DND-41 (cell line): ENCODE measurements around the gene PPP6C.
"Not testable (repeated sequence)": the region's sequence is repeated elsewhere in the genome, so short reads cannot be mapped to it uniquely, and the experiment has no call there.

ENCODE experiments used
- ATAC-seq: fragments of 200-7000 bp; cut with Tn5 transposase; 3 replicates; pipeline ENCODE4 v1.9.1; 2021; ENCODE audit warnings: low read depth; ENCODE audit not compliant: insufficient read depth
- DNase-seq: peaks from one replicate; pipeline ENCODE4 v3.0.0-alpha.2; 2020
- H2AFZ ChIP-seq: 2 replicates; pipeline ENCODE4 v1.6.0; 2012; ENCODE audit warnings: low read depth, low read length
- H3K27ac ChIP-seq: 2 replicates; pipeline ENCODE4 v1.5.1; 2012; ENCODE audit warnings: low read length, inconsistent platforms
- H3K27me3 ChIP-seq: fragments of 200-600 bp; sonication (generic); 2 replicates; pipeline ENCODE4 v1.6.0; 2012; ENCODE audit warnings: low read length, mild to moderate bottlenecking, inconsistent platforms; ENCODE audit not compliant: insufficient read depth, poor library complexity
- H3K36me3 ChIP-seq: 2 replicates; pipeline ENCODE4 v1.5.1; 2012; ENCODE audit warnings: low read length, inconsistent platforms; ENCODE audit not compliant: insufficient read depth
- H3K4me1 ChIP-seq: 2 replicates; pipeline ENCODE4 v1.5.1; 2012; ENCODE audit warnings: mild to moderate bottlenecking, low read length; ENCODE audit not compliant: insufficient read depth
- H3K4me2 ChIP-seq: 2 replicates; pipeline ENCODE4 v1.6.0; 2012; ENCODE audit warnings: mild to moderate bottlenecking, moderate library complexity, low read length, inconsistent platforms; ENCODE audit not compliant: insufficient read depth
- H3K4me3 ChIP-seq, 2 experiments: fragments of 200-600 bp in 1 of 2; shearing (Covaris generic) in 1 of 2; 2 replicates each; pipeline ENCODE4 v1.5.1; 2012 to 2016; ENCODE audit warnings: inconsistent platforms in 2 of 2, low read length in 2 of 2, mild to moderate bottlenecking in 2 of 2, low read depth in 1 of 2, moderate library complexity in 1 of 2
- H3K79me2 ChIP-seq: 2 replicates; pipeline ENCODE4 v1.6.0; 2012; ENCODE audit warnings: low read length, inconsistent platforms; ENCODE audit not compliant: insufficient read depth
- H3K9ac ChIP-seq: 2 replicates; pipeline ENCODE4 v1.6.0; 2012; ENCODE audit warnings: low read depth, mild to moderate bottlenecking, inconsistent platforms, low read length, moderate library complexity
- H3K9me3 ChIP-seq: 2 replicates; pipeline ENCODE4 v1.5.1; 2012; ENCODE audit warnings: low read length, moderate library complexity, mild to moderate bottlenecking, inconsistent platforms; ENCODE audit not compliant: insufficient read depth, severe bottlenecking
- H4K20me1 ChIP-seq: 2 replicates; pipeline ENCODE4 v1.6.0; 2012; ENCODE audit warnings: low read length; ENCODE audit not compliant: insufficient read depth
- CTCF ChIP-seq: IDR thresholded peaks from 2 replicates; pipeline ENCODE4 v1.5.1; 2012; ENCODE audit warnings: borderline replicate concordance, low read length, moderate library complexity, mild to moderate bottlenecking; ENCODE audit not compliant: poor library complexity, severe bottlenecking; ENCODE audit errors: extremely low read depth
- EZH2 ChIP-seq: IDR thresholded peaks from 3 replicates; pipeline ENCODE4 v1.6.1; 2012; ENCODE audit warnings: borderline replicate concordance, low read depth, mild to moderate bottlenecking, moderate library complexity, low read length, inconsistent platforms; ENCODE audit not compliant: severe bottlenecking

Gene PPP6C

GRCh38 chr9:125176636-125177035, 13.0 kb downstream of the PPP6C start:
- Histone ChIP-seq H3K36me3 (peaks cover 5% of the 10 kb centered on the region; the same call in 1 of the 2 replicates), H2AFZ (no peak overlapping the region), H3K4me3 (no peak overlapping the region), H3K4me1 (no peaks in the 10 kb centered on the region), H3K27me3 (no peaks in the 10 kb centered on the region), H3K27ac (no peak overlapping the region), H4K20me1 (peaks cover 31% of the 10 kb centered on the region), H3K4me2 (no peak overlapping the region), H3K9ac (no peak overlapping the region), H3K9me3 (no peaks in the 10 kb centered on the region), H3K79me2 (peaks cover 94% of the 10 kb centered on the region)
- no peak for ATAC-seq
- TF ChIP-seq CTCF (no peak), EZH2 (no peak)
- DNase-seq = no peak

DNA sequence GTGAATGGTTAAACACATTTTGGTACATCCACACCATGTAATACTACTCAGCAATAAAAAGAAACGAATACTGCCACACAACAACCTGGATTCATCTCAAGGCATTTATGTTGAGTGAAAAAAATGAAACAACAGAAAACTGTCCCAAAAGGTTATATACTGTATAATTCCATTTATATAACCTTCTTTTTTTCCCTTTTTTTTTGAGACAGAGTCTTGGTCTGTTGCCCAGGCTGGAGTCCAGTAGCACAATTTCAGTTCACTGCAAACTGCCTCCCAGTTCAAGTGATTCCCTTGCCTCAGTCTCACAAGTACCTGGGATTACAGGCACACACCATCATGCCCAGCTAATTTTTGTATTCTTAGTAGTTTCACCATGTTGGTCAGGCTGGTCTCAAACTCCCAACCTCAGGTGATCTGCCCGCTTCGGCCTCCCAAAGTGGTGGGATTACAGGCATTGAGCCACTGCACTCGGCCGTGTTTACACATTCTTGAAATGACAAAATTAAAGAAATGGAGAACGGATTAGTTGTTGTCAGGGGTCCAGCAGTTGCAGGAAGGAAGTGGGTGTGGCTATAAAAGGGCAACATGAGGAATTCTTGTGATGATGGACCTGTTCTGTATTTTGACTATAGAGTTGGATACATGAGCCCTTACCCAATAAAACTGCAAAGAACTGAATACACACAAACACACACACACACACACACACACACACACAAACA, 17.4 kb downstream of the PPP6C start:
- no peaks in the 10 kb centered on the region for H3K9me3 ChIP-seq
- no peak overlapping the region for H3K9ac ChIP-seq
- H3K4me2 ChIP-seq = no peak overlapping the region
- H3K36me3 ChIP-seq = peaks cover 29% of the 10 kb centered on the region
- H3K79me2 ChIP-seq = peaks cover 76% of the 10 kb centered on the region
- no peaks in the 10 kb centered on the region for H3K4me1 ChIP-seq
- no peak overlapping the region for H3K27ac ChIP-seq
- no peak overlapping the region for H3K4me3 ChIP-seq
- peaks cover 18% of the 10 kb centered on the region for H4K20me1 ChIP-seq
- TF ChIP-seq CTCF (no peak), EZH2 (no peak)
- ATAC-seq = no peak
- H3K27me3 ChIP-seq = no peaks in the 10 kb centered on the region
- DNase-seq = no peak
- no peak overlapping the region for H2AFZ ChIP-seq

DNA sequence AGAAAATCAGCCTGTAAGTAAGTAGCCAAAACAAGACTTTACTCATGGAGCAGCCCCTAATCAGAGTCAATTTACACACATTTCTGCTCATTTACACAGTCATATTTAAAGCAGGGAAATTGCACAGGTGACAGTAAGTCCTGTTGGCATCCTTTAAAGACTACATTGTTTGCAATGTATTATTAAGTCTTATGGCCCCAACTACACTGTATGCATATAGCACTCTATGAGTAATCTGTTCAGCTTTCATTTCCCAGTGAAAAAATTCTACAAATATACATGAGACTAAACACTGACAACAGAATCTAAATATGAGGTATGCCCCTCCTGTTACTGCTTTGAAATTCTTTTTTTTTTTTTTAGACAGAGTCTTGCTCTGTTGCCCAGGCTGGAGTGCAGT, 19.7 kb downstream of the PPP6C start:
- Histone ChIP-seq H3K4me1 (no peaks in the 10 kb centered on the region), H3K36me3 (peaks cover 29% of the 10 kb centered on the region), H3K79me2 (peaks cover 70% of the 10 kb centered on the region), H3K4me3 (no peak overlapping the region), H4K20me1 (peaks cover 12% of the 10 kb centered on the region), H3K4me2 (no peak overlapping the region), H3K27me3 (no peaks in the 10 kb centered on the region), H3K27ac (no peak overlapping the region), H3K9me3 (no peaks in the 10 kb centered on the region), H3K9ac (no peak overlapping the region), H2AFZ (no peak overlapping the region)
- no peak for TF ChIP-seq CTCF
- no peak for TF ChIP-seq EZH2
- DNase-seq (no peak), ATAC-seq (no peak)

DNA sequence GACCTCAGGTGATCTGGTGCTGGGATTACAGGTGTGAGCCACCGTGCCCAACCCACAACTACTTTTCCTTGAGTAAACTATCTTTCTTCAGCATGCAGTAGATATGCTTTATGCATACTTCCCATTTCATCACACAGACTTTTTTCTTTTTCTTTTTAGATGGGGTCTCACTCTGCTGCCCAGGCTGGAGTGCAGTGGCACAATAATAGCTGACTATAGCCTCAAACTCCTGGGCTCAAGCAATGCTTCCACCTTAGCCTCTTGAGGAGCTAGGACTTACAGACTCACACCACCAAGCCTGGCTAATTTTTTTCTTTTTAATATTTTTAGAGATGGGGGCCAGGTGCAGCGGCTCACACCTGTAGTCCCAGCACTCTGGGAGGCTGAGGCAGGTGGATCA, 22.8 kb downstream of the PPP6C start:
- H3K27ac ChIP-seq = no peak overlapping the region
- ATAC-seq = no peak
- no peak overlapping the region for H2AFZ ChIP-seq
- H4K20me1 ChIP-seq = no peaks in the 10 kb centered on the region; the same call in 1 of the 2 replicates
- no peaks in the 10 kb centered on the region for H3K27me3 ChIP-seq
- no peaks in the 10 kb centered on the region for H3K9me3 ChIP-seq
- no peak overlapping the region for H3K4me2 ChIP-seq
- no peaks in the 10 kb centered on the region for H3K4me1 ChIP-seq
- H3K36me3 ChIP-seq = peaks cover 24% of the 10 kb centered on the region
- no peak for TF ChIP-seq EZH2
- TF ChIP-seq CTCF = no peak
- DNase-seq = no peak
- H3K79me2 ChIP-seq = peaks cover 46% of the 10 kb centered on the region
- H3K9ac ChIP-seq = no peak overlapping the region
- no peak overlapping the region for H3K4me3 ChIP-seq

DNA sequence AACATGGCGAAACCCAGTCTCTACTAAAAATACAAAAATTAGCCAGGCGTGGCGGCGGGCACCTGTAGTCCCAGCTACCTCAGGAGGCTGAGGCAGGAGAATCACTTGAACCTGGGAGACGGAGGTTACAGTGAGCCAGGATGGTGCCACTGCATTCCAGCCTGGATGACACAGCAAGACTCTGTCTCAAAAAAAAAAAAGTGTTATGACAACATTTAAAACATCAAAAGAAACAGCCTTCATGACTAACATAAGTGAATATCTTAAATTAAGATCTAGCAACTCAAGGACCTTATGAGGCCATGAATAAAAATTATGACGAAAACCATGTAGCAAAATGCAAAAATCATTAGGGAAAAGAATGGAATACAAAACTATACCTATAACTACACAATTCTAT, 26.7 kb downstream of the PPP6C start:
- H3K36me3 ChIP-seq, H4K20me1 ChIP-seq: not testable (repeated sequence)

More for the DNA sequence above, 26.7 kb downstream of the PPP6C start:
- H3K79me2 ChIP-seq = peaks cover 38% of the 10 kb centered on the region
- not testable (repeated sequence) for H3K4me3 ChIP-seq, ATAC-seq, DNase-seq, H3K9ac ChIP-seq, H3K27me3 ChIP-seq, H3K27ac ChIP-seq, H3K4me1 ChIP-seq, H2AFZ ChIP-seq, H3K9me3 ChIP-seq, H3K4me2 ChIP-seq
